HG03196 (cell line): ENCODE data around the gene CRYGD.
"Not testable (repeated sequence)": the region's sequence is repeated elsewhere in the genome, so short reads cannot be mapped to it uniquely, and the experiment has no call there.

Source experiments
- ATAC-seq: cut with Tn5 transposase; IDR thresholded peaks from one replicate; pipeline ENCODE4 v1.9.1; 2021; ENCODE audit not compliant: unreplicated experiment

CRYGD gene

GRCh38 chr2:208124013-208124715 is at the start of gene CRYGD:
Gene CRYGD, minus strand, starts transcription at chr2:208124524. Its CDS starts 51 bp downstream, at chr2:208124473.
- ATAC-seq = not testable (repeated sequence)

GRCh38 chr2:208172125-208172524 is 47.8 kb upstream of the CRYGD start:
- ATAC-seq = no peak

DNA sequence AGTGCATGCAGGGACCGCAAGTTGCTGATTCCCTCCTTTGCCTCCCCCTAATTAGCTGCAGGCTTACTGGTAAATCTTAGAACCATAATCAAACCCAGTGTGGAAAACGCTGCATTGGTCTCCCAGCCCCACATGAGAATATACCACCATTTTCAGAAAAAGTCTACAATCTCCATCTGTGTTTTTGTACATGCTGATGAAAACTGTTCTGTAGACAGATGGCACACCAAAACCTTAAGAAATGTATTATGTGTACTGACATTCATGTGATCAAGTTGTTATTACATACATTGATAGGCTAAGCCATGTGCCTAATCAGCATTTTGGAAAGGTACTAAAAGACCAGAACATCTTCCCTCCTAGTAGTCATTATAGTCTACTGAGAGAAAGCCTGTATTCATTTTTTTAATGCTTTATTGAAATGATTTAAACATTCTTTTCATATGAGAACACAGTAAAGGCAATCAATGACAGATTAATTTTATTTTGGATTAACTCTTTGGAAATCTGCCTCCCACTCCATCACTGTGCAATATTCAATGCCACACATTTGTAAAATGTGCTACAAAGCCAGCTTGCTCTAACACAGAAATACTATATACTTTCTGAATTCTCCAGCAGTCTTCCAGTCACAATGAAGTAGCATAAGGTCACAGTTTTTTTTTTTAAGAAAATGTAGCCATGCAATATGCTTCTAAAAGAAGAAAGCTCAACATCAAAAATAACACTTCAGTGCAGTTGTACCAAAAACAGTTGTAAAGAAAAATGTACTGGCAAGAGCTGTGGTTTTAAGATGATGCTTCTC is 40.8 kb upstream of the CRYGD start:
- ATAC-seq = no peak

DNA sequence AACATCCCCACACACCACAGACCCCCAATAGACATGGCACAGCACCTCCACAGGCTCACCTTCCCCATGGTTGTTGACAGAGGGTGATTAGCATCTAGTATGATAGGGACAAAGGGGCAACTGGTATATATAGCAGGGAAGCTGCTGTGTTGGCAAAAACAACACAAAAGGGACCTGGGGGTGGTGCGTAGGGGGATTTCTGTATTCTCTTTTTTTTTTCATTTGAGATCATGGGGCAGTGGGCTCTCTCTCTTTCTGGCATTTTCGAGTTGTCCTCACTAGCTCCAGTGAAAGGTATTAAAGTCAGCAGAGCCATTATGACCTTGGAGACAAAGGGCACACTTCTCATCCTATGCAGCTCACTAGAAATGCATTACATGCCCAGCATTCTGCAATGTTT is 39.2 kb upstream of the CRYGD start, which contains the start of gene CRYGA:
CRYGA (minus strand) TSS at position 101 of the 400 bp plus-strand sequence; CDS start at position 68, 33 bp downstream.
- no peak for ATAC-seq

DNA sequence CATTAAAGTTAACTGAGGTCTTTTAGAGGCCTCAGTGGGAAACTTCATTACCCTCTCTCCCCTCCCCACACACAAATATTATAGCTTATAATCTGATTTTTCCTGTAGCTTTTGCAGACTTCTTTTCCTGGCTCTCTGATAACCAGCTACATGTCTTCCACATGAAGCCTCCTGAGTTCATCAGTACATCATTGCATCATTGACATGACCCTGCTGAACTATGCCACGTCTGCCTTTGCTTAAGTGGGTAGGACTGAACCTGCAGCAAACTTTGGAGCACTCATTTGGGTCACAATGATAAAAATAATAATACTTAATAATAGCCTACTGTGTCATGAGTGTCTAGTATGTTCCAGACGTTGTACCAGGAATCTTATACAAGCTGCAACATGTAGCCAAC is 32.1 kb upstream of the CRYGD start:
- no peak for ATAC-seq

DNA sequence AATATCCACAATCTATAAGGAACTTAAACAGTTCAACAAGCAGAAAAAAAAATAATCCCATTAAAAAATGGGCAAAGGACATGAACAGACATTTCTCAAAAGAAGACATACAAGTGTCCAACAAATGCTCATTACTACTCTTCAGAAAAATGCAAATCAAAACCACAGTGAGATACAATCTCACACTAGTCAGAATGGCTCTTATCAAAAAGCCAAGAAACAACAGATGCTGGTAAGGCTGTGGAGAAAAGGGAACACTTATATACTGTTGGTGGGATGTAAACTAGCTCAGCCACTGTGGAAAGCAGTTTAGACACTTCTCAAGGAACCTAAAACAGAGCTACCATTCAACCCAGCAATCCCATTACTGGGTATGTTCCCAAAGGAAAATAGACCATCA is 28.8 kb upstream of the CRYGD start:
- no peak for ATAC-seq

DNA sequence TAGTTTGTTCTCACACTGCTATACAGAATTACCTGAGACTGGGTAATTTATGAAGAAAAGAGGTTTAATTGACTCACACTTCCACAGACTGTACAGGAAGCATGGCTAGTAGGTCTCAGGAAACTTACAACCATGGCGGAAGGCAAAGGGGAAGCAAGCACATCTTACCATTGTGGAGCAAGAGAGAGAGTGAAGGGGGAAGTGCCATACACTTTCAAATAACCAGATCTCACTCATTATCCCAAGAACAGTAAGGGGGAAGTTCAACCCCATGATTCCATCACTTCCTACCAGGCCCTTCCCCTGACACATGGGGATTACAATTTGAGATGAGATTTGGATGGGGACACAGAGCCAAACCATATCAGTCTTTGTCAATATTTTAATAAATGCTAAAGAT is 26.6 kb upstream of the CRYGD start:
- ATAC-seq = no peak

DNA sequence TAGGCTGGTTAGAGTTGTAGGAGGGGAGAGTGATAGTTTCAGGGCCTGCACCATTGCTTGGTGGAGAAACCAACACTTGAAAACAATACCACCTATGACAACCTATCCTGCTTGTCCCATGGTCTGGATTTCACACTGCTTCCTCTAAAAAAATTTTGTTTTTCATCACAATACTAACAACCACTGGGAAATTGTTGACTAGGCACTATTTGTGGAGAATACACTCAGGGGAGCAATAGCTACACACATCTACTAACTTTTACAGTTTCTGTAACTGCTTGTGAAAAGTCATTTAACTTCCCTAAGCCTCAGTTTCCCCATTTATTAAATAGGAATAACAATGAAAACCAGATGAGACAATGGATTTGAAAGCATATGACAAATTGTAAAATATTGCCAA is 25.8 kb upstream of the CRYGD start:
- ATAC-seq = no peak

GRCh38 chr2:208148803-208149202 is 24.5 kb upstream of the CRYGD start:
- ATAC-seq = no peak

DNA sequence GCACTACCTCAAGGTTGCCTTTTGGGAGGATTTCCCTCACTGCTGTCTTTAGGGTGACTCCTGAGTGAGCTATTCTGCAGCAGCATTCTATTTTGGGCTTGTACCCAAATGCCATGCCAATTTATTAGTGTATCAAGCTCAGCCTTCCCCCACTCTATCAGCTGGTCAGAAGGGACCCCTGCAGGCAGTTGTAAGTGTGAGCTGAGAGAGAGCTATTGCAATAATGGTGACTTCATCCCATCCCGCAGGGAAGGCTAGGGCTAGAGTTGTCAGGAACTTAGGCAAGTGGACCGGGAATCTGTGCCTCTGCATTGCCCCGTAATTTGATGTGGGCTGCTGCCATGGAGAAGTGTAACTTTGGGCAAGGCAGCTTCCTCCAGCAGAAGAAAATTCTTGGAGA is 23.4 kb upstream of the CRYGD start:
- ATAC-seq = no peak

DNA sequence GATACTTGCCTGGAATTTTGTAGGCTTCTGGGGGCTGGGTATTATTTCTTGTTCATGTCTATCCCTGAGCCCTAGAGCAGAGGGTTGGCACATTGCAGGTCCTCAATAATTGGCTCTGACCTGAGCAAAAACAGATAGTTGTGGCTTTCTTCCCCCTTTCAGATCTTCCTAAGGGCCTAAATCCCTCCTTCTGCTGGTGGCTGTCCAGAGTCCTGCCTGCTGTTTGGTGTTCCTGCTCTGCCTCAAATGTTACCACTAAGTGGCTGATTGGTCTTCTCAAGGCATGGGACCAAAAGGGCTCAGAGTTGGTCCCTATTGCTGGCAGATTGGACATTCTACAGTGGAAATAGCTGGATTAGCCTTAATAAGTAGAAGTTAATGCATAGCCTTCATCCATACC is 22.7 kb upstream of the CRYGD start:
- no peak for ATAC-seq

DNA sequence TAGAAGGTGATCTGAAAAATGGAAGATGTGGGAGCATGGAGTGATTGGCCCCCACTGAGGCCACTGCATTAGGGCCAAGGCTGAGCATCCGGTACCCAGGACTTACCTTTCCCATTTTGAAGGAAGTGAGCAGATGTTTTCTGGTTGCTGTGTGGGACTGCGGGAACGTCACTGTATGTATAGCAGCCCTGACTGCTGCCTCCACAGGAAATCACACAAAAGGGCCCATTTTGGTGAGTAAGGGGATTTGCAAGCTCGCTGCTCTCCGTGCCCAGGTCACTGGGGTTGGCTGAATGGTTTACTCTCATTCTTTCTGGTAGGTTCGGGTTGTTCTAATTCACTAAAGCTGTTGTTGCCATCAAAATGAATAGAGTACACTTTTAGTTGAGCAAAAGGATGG is 21.7 kb upstream of the CRYGD start, which contains the start of gene CRYGB:
CRYGB (minus strand) TSS at position 153 of the 400 bp plus-strand sequence; CDS start at position 115, 38 bp downstream.
- no peak for ATAC-seq

DNA sequence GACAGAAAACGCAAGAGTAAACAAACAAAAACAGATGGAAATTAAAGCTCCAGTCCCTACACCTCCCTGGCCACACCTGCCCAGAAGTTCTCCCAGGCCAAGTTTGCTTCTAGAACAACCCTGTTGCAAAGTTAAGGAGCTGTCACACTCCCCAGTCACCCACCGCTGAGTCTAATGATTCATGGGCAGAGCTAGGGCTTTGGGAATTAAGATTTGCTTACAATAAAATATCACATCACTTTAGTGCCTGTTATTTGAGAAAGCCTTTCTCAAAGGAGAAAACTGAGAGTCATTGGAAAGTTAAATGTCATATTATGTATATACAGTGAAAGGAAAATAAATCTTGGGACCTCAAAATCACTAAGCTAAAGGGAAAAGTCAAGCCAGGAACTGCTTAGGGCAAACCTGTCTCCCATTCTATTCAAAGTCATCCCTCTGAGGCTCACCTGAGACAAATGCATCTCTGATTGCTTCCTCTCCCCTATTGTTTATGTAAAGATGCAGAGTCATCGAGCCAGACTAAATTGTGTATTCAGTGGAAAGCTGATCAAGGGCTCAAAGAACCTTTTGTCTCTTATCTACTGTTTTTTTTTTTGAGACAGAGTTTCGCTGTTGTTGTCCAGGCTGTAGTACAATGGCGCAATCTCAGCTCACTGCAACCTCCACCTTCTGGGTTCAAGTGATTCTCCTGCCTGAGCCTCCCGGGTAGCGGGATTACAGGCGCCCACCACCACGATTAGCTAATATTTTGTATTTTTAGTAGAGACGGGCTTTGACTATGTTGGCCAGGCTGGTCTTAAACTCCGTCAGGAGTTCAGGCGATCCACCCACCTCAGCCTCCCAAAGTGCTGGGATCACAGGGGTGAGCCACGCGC is 18.8 kb upstream of the CRYGD start:
- ATAC-seq = no peak

- ATAC-seq = no peak
Measured at GRCh38 chr2:208142240-208142924, 18.1 kb upstream of the CRYGD start.

- ATAC-seq = no peak
Measured at GRCh38 chr2:208139447-208139846, 15.1 kb upstream of the CRYGD start.

DNA sequence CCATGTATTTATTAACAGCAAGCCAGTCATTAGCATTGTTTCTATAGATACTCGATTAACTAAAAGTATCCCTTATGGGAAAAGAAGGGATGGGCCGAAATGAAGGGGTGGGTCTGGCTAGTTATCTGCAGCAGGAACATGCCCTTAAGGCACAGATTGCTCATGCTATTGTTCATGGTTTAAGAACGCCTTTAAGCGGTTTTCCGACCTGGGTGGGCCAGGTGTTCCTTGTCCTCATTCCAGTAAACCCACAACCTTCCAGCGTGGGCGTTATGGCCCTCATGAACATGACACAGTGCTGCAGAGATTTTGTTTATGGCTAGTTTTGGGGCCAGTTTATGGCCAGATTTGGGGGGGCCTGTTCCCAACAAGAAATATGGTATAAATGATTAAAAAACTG is 14.0 kb upstream of the CRYGD start:
- ATAC-seq = not testable (repeated sequence)

DNA sequence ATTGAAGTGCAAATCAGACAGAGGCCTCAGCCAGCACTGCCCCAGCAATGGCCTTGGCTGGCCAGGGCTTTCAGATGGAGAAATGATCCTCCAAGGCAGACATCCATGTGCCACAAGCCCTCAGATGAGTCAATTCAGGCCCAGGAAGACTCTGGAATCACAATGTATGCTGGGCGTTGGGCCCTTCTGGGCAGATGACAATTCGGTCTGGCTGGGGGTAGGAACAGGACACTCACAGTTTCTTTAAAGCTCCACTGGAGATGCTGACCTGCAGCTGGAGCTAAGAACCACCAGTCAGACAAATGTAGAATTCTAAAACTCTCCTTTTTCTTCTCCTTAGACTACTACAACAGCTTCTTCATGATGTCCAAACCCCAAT is 12.4 kb upstream of the CRYGD start:
- ATAC-seq = no peak

- ATAC-seq = no peak
Measured at GRCh38 chr2:208135794-208136715, 11.7 kb upstream of the CRYGD start.

DNA sequence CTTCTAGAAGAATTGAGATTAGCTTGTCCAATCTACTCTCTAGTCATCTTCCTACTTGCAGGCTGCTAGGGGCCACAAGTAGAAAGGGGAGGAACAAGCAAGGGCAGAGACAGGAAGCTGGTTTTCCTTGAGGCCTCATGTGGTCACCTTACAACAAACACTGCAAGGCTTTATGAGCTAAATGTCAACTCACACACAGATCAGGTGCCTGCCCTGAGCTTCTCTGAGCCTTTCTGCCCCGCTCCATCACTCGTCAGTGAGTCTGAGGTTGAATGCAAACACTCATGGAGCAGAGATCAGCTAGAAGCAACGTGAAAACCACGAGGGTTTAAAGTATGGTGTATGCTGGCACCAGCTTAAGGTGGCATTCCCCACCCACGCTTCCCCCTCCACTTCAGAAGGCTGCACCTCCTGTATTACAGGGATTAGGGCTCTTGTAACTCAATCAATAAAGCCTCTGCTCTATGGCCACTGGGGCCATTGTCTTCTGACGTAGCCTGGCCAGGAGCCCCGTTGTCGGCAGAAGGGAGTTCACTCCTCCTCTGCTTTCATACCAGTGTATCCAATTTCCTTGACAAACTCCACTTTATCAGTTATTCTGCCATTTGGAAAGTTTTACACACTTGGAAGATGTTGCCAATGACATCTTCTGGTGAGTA is 10.7 kb upstream of the CRYGD start:
- ATAC-seq = no peak
